ENCODE results near the gene SLC22A13. TPM values are rescaled to one million over a fixed set of nuclear protein-coding genes. Genes with fewer than 3 reads are reported as not detected.
"Not testable (repeated sequence)": the region's sequence is repeated elsewhere in the genome, so short reads cannot be mapped to it uniquely, and the experiment has no call there.

The SLC22A13 gene
- total RNA-seq, 1 donor from 2014 or later = 0.60 TPM

- Mint-ChIP-seq H3K27me3 (no peaks in the 10 kb centered on the region), H3K36me3 (peaks cover 69% of the 10 kb centered on the region), H3K9me3 (peaks cover 13% of the 10 kb centered on the region), H3K27ac (no peak overlapping the region), H3K4me1 (ENCODE audit: unreplicated experiment) (peaks cover 8% of the 10 kb centered on the region), H3K4me3 (no peak overlapping the region)
- TF ChIP-seq CTCF (conservative IDR thresholded peaks at IDR 0.05) = no peak
- no peak for DNase-seq (ENCODE audit: extremely low spot score, unreplicated experiment)
Observed at GRCh38 chr3:38238416-38239008, 27.1 kb upstream of the SLC22A13 start.

GRCh38 chr3:38242812-38243211 lies 22.8 kb upstream of the SLC22A13 start:
- H3K9me3 Mint-ChIP-seq; DNase-seq (ENCODE audit: extremely low spot score, unreplicated experiment): not testable (repeated sequence)
- H3K4me1 Mint-ChIP-seq (ENCODE audit: unreplicated experiment) = peaks cover 18% of the 10 kb centered on the region

GRCh38 chr3:38245930-38246329 lies 19.7 kb upstream of the SLC22A13 start:
- H3K36me3 Mint-ChIP-seq = peaks cover 36% of the 10 kb centered on the region
- no peak for TF ChIP-seq CTCF (conservative IDR thresholded peaks at IDR 0.05)
- H3K4me1 Mint-ChIP-seq (ENCODE audit: unreplicated experiment) = peaks cover 23% of the 10 kb centered on the region
- DNase-seq (ENCODE audit: extremely low spot score, unreplicated experiment) = no peak
- no peak overlapping the region for H3K4me3 Mint-ChIP-seq
- no peaks in the 10 kb centered on the region for H3K9me3 Mint-ChIP-seq
- peak overlapping the region; percentile 47 for H3K27ac Mint-ChIP-seq
- no peaks in the 10 kb centered on the region for H3K27me3 Mint-ChIP-seq

More at GRCh38 chr3:38242812-38243211, 22.8 kb upstream of the SLC22A13 start:
- not testable (repeated sequence) for H3K27me3 Mint-ChIP-seq, H3K27ac Mint-ChIP-seq, H3K4me3 Mint-ChIP-seq
- peaks cover 52% of the 10 kb centered on the region for H3K36me3 Mint-ChIP-seq

- peaks cover 23% of the 10 kb centered on the region for H3K4me1 Mint-ChIP-seq (ENCODE audit: unreplicated experiment)
- no peak for DNase-seq (ENCODE audit: extremely low spot score, unreplicated experiment)
- no peaks in the 10 kb centered on the region for H3K9me3 Mint-ChIP-seq
- peak overlapping the region; percentile 46 for H3K27ac Mint-ChIP-seq
- H3K36me3 Mint-ChIP-seq = peaks cover 40% of the 10 kb centered on the region
- H3K4me3 Mint-ChIP-seq = no peak overlapping the region
- no peaks in the 10 kb centered on the region for H3K27me3 Mint-ChIP-seq
- TF ChIP-seq CTCF (conservative IDR thresholded peaks at IDR 0.05) = no peak
Observed at GRCh38 chr3:38247366-38248035, 18.1 kb upstream of the SLC22A13 start.

GRCh38 chr3:38250198-38250597 lies 15.4 kb upstream of the SLC22A13 start:
- Mint-ChIP-seq H3K27me3 (no peaks in the 10 kb centered on the region), H3K27ac (no peak overlapping the region), H3K36me3 (peaks cover 39% of the 10 kb centered on the region), H3K4me3 (no peak overlapping the region), H3K4me1 (ENCODE audit: unreplicated experiment) (peaks cover 23% of the 10 kb centered on the region), H3K9me3 (no peaks in the 10 kb centered on the region)
- no peak for DNase-seq (ENCODE audit: extremely low spot score, unreplicated experiment)
- no peak for TF ChIP-seq CTCF (conservative IDR thresholded peaks at IDR 0.05)

- Mint-ChIP-seq H3K36me3 (peaks cover 38% of the 10 kb centered on the region), H3K4me3 (no peak overlapping the region), H3K4me1 (ENCODE audit: unreplicated experiment) (peaks cover 19% of the 10 kb centered on the region), H3K27ac (no peak overlapping the region), H3K27me3 (no peaks in the 10 kb centered on the region), H3K9me3 (no peaks in the 10 kb centered on the region)
- no peak for DNase-seq (ENCODE audit: extremely low spot score, unreplicated experiment)
- no peak for TF ChIP-seq CTCF (conservative IDR thresholded peaks at IDR 0.05)
Observed at GRCh38 chr3:38251197-38251596, 14.4 kb upstream of the SLC22A13 start.

Measured in type B pancreatic cell (in vitro differentiated cells).